HG03175 (cell line): ENCODE measurements around the gene KRT6A.

ENCODE experiments used
- ATAC-seq: cut with Tn5 transposase; IDR thresholded peaks from one replicate; pipeline ENCODE4 v1.9.1; 2021; ENCODE audit warnings: mild to moderate bottlenecking, moderate library complexity; ENCODE audit not compliant: unreplicated experiment

KRT6A gene

DNA sequence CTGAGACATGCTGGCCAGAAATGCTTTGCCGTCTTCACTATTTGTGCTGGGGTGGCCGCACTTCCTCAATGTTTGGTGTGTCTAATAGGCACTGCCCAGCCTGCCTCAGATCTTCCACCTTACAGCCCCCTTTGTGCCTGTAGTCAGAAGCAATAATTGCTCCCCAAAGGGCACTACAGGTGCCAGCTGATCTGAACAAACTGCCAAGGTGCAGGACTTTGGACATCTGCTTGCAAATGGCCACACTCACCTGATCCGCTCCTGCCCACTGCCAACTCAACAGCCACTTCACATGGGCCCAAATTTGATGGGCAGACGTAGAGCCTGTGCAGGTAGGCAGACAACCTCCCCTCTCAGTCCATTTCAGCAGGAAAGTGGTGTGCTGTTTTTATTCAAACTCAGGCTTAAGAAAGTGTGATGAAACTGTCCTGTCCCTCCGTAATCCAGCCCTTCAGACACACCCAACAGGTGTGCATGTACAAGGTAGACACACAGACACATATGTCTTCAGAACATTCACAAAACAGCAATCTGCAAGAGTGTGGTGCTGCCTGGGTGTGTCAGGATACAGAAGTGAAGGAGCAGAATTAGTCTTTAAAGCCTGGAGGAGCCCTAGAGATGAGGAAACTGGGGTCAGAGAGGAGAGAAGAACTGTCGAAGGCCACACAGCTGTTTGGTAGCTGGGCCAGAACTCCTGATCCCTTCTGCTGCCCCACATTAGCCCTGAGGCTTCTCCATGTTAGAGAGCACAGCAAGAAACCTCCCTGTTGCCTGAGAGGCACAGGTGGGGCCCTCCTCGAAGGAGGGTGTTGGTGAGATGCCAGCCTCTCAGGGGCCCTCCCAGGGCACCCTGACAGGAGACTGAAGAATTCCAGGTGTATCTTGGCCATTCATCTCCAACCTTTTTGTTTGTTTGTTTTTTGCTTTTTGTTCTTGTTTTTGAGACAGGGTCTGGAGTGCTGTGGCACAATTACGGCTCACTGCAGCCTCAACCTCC, 54.5 kb downstream of the KRT6A start:
- no peak for ATAC-seq

DNA sequence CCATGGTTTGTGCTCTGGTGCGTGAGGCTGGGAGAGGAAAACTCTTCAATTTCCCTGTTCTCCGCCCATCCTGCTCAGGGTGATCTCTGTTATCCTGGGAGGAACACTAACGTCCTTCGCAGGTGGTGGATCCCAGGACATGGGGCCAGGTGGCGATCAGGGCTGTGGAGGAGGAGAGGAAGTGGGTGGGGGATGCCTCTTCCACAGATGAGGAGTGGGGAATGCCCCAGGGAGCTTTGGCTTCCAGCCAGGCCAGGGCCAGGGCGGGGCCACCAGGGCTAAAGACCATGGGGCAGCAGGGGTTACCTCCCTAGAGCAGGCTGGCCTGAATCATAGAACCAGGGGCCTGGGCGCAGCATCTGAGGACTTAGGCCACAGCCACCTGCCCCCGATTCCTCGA, 55.5 kb downstream of the KRT6A start:
- no peak for ATAC-seq
